ENCODE measurements around the gene ATRN. TPM values are rescaled to one million over a fixed set of nuclear protein-coding genes. Genes with fewer than 3 reads are reported as not detected.

Gene ATRN
- total and polyA plus RNA-seq, 2 donors (not counting 3 experiments of a cell fraction or from before 2014, with no cell fraction given), result 32.3 to 33.1 TPM

DNA sequence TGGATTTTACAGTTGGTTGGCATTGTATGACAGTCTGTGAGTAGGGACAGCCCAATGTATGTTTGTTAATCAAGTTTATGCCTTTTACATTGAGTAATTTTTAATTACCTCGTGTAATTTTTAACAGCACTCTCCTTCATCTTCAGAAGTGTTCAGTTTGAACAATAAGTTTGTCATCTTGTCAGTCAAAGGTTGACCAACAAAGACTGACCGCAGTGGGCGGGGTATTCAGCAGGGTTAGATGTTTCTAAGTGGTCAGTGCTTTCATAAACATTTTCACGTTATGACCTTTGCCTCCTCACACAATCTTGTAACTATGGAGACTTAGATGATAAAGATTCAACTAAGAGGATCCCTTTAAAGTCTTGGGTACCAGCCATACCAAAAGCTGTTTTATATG, 151.6 kb downstream of the ATRN start:
- DNase-seq (ENCODE audit: low read depth, low spot score) (no peak), FAIRE-seq (no peak)
- Histone ChIP-seq H3K4me1 (ENCODE audit: control insufficient read depth, extremely low read depth, insufficient read depth, low read length) (no peaks in the 10 kb centered on the region), H3K79me2 (ENCODE audit: control insufficient read depth, insufficient read depth, low read length) (no peaks in the 10 kb centered on the region), H3K4me2 (ENCODE audit: insufficient read depth, low read length) (no peak overlapping the region), H3K9ac (replicated peaks; ENCODE audit: extremely low read depth, insufficient read depth, low read length) (no peak overlapping the region), H3K36me3 (ENCODE audit: control insufficient read depth in 2 of 2, extremely low read depth in 1 of 2, insufficient read depth in 2 of 2, low read length in 2 of 2) (no peaks in the 10 kb centered on the region), H4K20me1 (replicated peaks; ENCODE audit: control insufficient read depth, extremely low read depth, insufficient read depth, low read length) (no peaks in the 10 kb centered on the region), H3K27ac (ENCODE audit: insufficient read depth, low read depth, low read length) (no peak overlapping the region), H3K4me3 (replicated peaks in 1 of 3; ENCODE audit: insufficient read depth in 1 of 3, low read depth in 1 of 3, low read length in 3 of 3) (no peak overlapping the region), H3K9me1 (replicated peaks; ENCODE audit: control insufficient read depth, extremely low read depth, insufficient read depth, low read length) (no peaks in the 10 kb centered on the region), H3K27me3 (ENCODE audit: control insufficient read depth in 2 of 2, insufficient read depth in 2 of 2, low read length in 2 of 2) (no peaks in the 10 kb centered on the region), H3K9me3 (replicated peaks; ENCODE audit: control insufficient read depth, insufficient read depth, low read length) (no peaks in the 10 kb centered on the region), H2AFZ (ENCODE audit: low read depth, low read length) (no peak overlapping the region)
- dilution Hi-C loops (cut with MboI; ENCODE audit: extremely low pct_ligation_motif_present, low sequenced_read_pairs), result no loop called here
- BruUV-seq (replicated peaks), result no TSS peak
- intact Hi-C loops (cut with micrococcal nuclease), result no loop called here
- ChIA-PET POLR2A (no interaction called here), CTCF (no interaction called here)
- TF ChIP-seq POLR2AphosphoS5 (IDR thresholded peaks at IDR 0.05; ENCODE audit: insufficient read depth, low read depth, low read length) (no peak), FOS (IDR thresholded peaks at IDR 0.05; ENCODE audit: borderline replicate concordance, insufficient read depth, low read length) (no peak), JUN (IDR thresholded peaks at IDR 0.05; ENCODE audit: borderline replicate concordance, insufficient read depth, insufficient read length, low read depth) (no peak), EZH2 (IDR thresholded peaks at IDR 0.05; ENCODE audit: borderline replicate concordance, low read depth, low read length, severe bottlenecking) (no peak), GATA2 (IDR thresholded peaks at IDR 0.05; ENCODE audit: insufficient read depth, insufficient read length, low read depth, low read length) (no peak), POLR2A (IDR thresholded peaks at IDR 0.05; ENCODE audit: low read depth, low read length) (no peak), MYC (IDR thresholded peaks at IDR 0.05; ENCODE audit: low read depth, low read length) (no peak)
- TF ChIP-seq, protein P1, sequence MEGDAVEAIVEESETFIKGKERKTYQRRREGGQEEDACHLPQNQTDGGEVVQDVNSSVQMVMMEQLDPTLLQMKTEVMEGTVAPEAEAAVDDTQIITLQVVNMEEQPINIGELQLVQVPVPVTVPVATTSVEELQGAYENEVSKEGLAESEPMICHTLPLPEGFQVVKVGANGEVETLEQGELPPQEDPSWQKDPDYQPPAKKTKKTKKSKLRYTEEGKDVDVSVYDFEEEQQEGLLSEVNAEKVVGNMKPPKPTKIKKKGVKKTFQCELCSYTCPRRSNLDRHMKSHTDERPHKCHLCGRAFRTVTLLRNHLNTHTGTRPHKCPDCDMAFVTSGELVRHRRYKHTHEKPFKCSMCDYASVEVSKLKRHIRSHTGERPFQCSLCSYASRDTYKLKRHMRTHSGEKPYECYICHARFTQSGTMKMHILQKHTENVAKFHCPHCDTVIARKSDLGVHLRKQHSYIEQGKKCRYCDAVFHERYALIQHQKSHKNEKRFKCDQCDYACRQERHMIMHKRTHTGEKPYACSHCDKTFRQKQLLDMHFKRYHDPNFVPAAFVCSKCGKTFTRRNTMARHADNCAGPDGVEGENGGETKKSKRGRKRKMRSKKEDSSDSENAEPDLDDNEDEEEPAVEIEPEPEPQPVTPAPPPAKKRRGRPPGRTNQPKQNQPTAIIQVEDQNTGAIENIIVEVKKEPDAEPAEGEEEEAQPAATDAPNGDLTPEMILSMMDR (IDR thresholded peaks at IDR 0.05; ENCODE audit: extremely low read depth in 1 of 2, insufficient read depth in 1 of 2, low read depth in 1 of 2, low read length in 2 of 2), result no peak
- TF ChIP-seq, protein P2, sequence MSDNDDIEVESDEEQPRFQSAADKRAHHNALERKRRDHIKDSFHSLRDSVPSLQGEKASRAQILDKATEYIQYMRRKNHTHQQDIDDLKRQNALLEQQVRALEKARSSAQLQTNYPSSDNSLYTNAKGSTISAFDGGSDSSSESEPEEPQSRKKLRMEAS (IDR thresholded peaks at IDR 0.05; ENCODE audit: insufficient read depth, insufficient read length), result no peak
